Naive thymus-derived CD8-positive, alpha-beta T cell (primary cell): Measurements from ENCODE around the gene OTUB1. TPM values are rescaled to one million over a fixed set of nuclear protein-coding genes. Genes with fewer than 3 reads are reported as not detected.

ENCODE experiments used
- ATAC-seq, 2 donors: fragments of 150-1000 bp; cut with Tn5 transposase in 1 of 2; sonication (Bioruptor Pico), chemical (Tn5 transposase) in 1 of 2; 1 replicate in 1 of 2; 2 replicates in 1 of 2; pipeline ENCODE4 v1.10.0; 2021; ENCODE audit warnings: mild to moderate bottlenecking in 2 of 2, moderate library complexity in 2 of 2
- POLR2A ChIA-PET: fragments of 350-600 bp; sonication (Branson Sonifier 250); formaldehyde crosslinking; loops from one replicate; lab custom pipeline; 2021; ENCODE audit warnings: antibody characterized with exemption; lab: Charles Lee
- DNase-seq, 10 donors: peaks; one replicate each; pipeline versions ENCODE4 v3.0.0 to v3.0.0-alpha.2; 2020 to 2022
- H3K27ac Mint-ChIP-seq, 10 donors: one replicate each; pipeline ENCODE4 v1.8.0; 2020 to 2022; ENCODE audit warnings: mild to moderate bottlenecking in 10 of 10, mixed read lengths in 10 of 10, moderate library complexity in 4 of 10, inconsistent platforms in 1 of 10
- H3K27me3 Mint-ChIP-seq, 5 donors: one replicate each; pipeline ENCODE4 v1.8.0; 2021 to 2022; ENCODE audit warnings: mixed read lengths in 5 of 5
- H3K36me3 Mint-ChIP-seq, 3 donors: one replicate each; pipeline ENCODE4 v1.8.0; 2020 to 2022; ENCODE audit warnings: mixed read lengths in 3 of 3, mild to moderate bottlenecking in 2 of 3, inconsistent platforms in 1 of 3
- H3K4me1 Mint-ChIP-seq, 4 donors: one replicate each; pipeline ENCODE4 v1.8.0; 2021 to 2022; ENCODE audit warnings: mixed read lengths in 4 of 4
- H3K4me3 Mint-ChIP-seq, 10 donors: one replicate each; pipeline ENCODE4 v1.8.0; 2020 to 2022; ENCODE audit warnings: mild to moderate bottlenecking in 10 of 10, mixed read lengths in 10 of 10, moderate library complexity in 6 of 10, inconsistent platforms in 1 of 10
- H3K9me3 Mint-ChIP-seq, 9 donors: one replicate each; pipeline ENCODE4 v1.8.0; 2020 to 2022; ENCODE audit warnings: mixed read lengths in 9 of 9, mild to moderate bottlenecking in 3 of 9, inconsistent platforms in 1 of 9, moderate library complexity in 1 of 9
- polyA plus RNA-seq, 3 donors: library from polyadenylated mRNA; unstranded; fragments of 300-500 nt; fragmentation: Illumina TruSeq; gene quantifications; one replicate each; pipeline ENCODE4 v1.2.3, GENCODE V29; 2021
- total RNA-seq, 8 experiments: library from RNA in 2 of 8; stranded (reverse) in 2 of 8; gene quantifications; one replicate each; pipeline ENCODE4 v1.2.3 and lab custom pipeline; 2021 to 2026

Gene OTUB1
- total and polyA plus RNA-seq, 5 experiments from 2014 or later: 69.6 to 121 (median 109) TPM

DNA sequence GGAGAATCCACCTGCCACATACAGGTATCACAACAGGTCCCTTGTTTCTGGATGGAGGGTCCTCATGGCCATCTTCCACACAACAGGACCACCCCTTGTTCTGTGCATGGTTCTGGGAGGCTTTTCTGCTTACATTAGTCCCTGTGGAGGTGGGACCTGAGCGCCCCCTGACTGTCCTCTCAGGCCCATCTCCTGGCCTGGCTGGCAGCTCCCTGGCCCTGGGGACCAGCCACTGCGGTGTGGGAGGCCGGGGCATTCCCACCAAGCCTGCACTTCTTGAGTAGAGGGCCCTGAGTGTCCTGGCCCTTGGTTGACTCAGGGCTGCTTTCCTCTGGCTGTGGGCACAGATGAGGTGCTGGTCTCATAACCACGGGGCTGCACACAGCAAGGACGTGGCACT lies 6.8 kb upstream of the OTUB1 start:
- H3K4me3 Mint-ChIP-seq: no peak overlapping the region
- POLR2A ChIA-PET: interaction anchor here (0.6 kb wide), 1 partner anchor 1563 kb away, joined by 8 read pairs; no protein-coding TSS in a partner anchor
- no peaks in the 10 kb centered on the region for H3K9me3 Mint-ChIP-seq
- no peak for DNase-seq
- H3K27ac Mint-ChIP-seq: peak overlapping the region in 1 of 10 donors; percentile 27
- peaks cover 0 to 9% (median 2%) of the 10 kb centered on the region in 3 donors for H3K36me3 Mint-ChIP-seq
- peaks cover 13 to 32% (median 26%) of the 10 kb centered on the region in 4 donors for H3K4me1 Mint-ChIP-seq
- ATAC-seq: no peak
- H3K27me3 Mint-ChIP-seq: no peaks in the 10 kb centered on the region

DNA sequence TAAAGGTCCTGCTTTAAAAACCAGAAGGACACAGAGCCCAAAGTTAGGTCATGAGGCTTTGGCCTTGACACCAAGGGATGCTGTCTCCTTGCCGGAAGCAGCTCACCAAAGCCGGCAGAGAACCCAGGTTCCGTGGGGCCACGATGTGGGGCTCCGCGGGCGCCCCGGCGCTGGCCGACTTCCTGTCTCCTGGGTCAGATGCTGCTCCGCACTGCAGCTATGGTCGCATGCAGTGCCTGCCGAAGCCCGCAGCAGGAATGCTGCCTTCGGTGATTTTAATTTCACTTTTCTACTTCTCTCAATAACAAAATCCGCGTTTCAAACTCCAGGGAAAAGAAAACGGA lies 454 bp upstream of the OTUB1 start:
- Mint-ChIP-seq H3K4me3 (peak overlapping the region; percentile 95 to 99 (median 98)), H3K27ac (peak overlapping the region; percentile 94 to 99 (median 99)), H3K27me3 (no peaks in the 10 kb centered on the region), H3K4me1 (peaks cover 19 to 44% (median 35%) of the 10 kb centered on the region in 4 donors), H3K9me3 (no peaks in the 10 kb centered on the region), H3K36me3 (peaks cover 0 to 28% (median 0%) of the 10 kb centered on the region in 3 donors)
- POLR2A ChIA-PET: interaction anchor here (0.5 to 2.2 kb wide), 13 partner anchors 9 to 1434 kb away, joined by 3 to 15 read pairs (median 6); partner anchors contain the start of genes COX8A, MARK2, PRDX5 and RCOR2
- ATAC-seq (peak; percentile 89 to 91), DNase-seq (peak; percentile 50 to 83 (median 66))

DNA sequence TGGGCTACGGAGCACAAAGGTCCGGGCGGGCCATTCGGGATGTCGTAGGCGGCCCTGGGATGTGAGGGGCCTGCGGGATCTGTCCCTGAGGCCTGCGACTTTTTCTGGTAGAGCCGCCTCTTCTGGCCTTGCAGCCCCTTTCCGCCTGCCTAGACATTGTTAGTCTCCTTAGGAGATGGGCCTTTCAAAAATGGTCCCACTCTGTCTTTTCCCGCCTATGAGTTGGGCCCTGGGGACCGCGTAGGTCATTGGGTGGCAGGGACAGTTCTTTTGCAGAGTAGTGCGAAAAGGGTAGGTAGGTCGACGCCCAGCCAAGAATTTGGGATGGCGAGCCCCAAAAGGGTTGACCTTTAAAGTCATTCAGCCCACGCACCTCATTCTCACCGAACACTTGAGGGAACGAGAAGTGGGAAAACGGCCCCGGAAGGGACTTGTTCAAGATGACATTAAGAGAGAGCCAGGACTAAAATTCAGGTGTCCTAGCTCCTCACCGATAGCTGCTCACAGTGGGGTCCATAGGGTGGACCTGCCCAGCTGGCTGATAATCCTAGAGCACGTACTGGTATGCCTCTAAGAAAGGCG lies 785 bp downstream of the OTUB1 start:
- POLR2A ChIA-PET: interaction anchor here (0.6 to 2.2 kb wide), 7 partner anchors 11 to 1435 kb away, joined by 3 to 15 read pairs (median 4); partner anchors contain the start of genes COX8A and STIP1
- Mint-ChIP-seq H3K4me1 (peaks cover 21 to 44% (median 36%) of the 10 kb centered on the region in 4 donors), H3K9me3 (no peaks in the 10 kb centered on the region), H3K36me3 (peaks cover 0 to 40% (median 2%) of the 10 kb centered on the region in 3 donors), H3K4me3 (peak overlapping the region; percentile 45 to 99 (median 72)), H3K27me3 (no peaks in the 10 kb centered on the region), H3K27ac (peak overlapping the region in 9 of 10 donors; percentile 32 to 83 (median 66))
- ATAC-seq (no peak), DNase-seq (no peak)

DNA sequence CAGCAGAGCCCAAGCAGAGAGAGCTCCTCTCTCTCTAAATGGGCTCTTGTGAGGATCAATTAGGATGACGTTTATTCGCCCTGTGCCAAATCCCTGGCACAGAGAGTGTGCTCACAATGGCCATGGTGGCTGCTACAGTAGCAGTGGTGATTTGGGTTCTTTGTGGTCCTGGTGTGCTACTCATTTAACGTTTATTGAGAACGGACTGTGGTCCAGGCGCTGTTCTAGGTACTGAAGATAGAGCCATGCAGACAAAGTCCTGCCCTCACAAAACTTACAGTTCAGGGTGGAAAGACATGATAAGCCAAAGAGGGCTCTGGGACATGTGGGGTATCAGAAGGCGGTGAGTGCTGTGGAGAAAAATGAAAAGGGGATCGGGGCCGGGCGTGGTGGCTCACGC lies 5.3 kb downstream of the OTUB1 start:
- no peak for DNase-seq
- POLR2A ChIA-PET: interaction anchor here (0.5 kb wide), 1 partner anchor 100 kb away, joined by 3 read pairs; no protein-coding TSS in a partner anchor
- H3K27ac Mint-ChIP-seq: peak overlapping the region in 1 of 10 donors; percentile 60
- no peaks in the 10 kb centered on the region for H3K27me3 Mint-ChIP-seq
- H3K4me1 Mint-ChIP-seq: peaks cover 17 to 47% (median 30%) of the 10 kb centered on the region in 4 donors
- H3K9me3 Mint-ChIP-seq: no peaks in the 10 kb centered on the region
- peak overlapping the region in 1 of 10 donors; percentile 29 for H3K4me3 Mint-ChIP-seq
- peaks cover 0 to 79% (median 5%) of the 10 kb centered on the region in 3 donors for H3K36me3 Mint-ChIP-seq
- ATAC-seq: no peak

DNA sequence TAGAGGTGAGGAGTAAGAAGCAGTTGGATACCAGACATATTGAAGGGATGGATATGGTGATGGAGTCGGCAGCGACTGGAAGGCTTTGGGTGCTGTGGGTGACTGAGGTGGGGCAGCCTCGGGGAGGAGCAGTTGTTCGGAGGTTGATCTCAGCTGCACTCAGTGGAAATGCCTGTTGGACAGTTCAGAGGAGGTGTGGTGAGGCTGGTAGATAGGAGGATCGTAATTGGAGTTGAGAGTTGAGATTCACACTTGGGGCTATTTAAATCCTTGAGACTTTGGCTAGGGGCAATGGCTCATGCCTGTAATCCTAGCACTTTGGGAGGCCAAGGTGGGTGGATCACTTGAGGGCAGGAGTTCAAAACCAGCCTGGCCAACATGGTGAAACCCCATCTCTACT lies 6.9 kb downstream of the OTUB1 start:
- no peaks in the 10 kb centered on the region for H3K27me3 Mint-ChIP-seq
- POLR2A ChIA-PET: no interaction called here
- no peak for ATAC-seq
- no peak for DNase-seq
- peaks cover 0 to 92% (median 10%) of the 10 kb centered on the region in 3 donors for H3K36me3 Mint-ChIP-seq
- H3K4me3 Mint-ChIP-seq: no peak overlapping the region
- no peaks in the 10 kb centered on the region for H3K9me3 Mint-ChIP-seq
- H3K27ac Mint-ChIP-seq: peak overlapping the region in 6 of 10 donors; percentile 5 to 72 (median 44)
- H3K4me1 Mint-ChIP-seq: peaks cover 17 to 44% (median 30%) of the 10 kb centered on the region in 4 donors

DNA sequence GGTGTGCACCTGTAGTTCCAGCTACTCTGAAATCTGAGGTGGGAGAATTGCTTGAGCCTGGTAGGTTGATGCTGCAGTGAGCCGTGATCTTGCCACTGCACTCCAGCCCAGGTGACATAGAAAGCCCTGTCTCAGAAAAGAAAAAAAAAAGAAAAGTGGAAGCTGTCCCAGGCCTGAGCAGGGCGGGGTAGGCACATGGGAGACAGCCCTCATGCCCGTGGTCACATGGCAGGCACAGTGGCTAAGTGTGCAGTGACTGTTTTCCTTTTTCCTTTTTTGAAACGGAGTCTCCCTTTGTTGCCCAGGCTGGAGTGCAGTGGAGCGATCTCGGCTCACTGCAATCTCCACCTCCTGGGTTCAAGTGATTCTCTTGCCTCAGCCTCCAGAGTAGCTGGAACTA lies 7.8 kb downstream of the OTUB1 start:
- no peaks in the 10 kb centered on the region for H3K27me3 Mint-ChIP-seq
- peak overlapping the region in 1 of 10 donors; percentile 41 for H3K27ac Mint-ChIP-seq
- ATAC-seq (no peak), DNase-seq (no peak)
- H3K36me3 Mint-ChIP-seq: peaks cover 0 to 87% (median 14%) of the 10 kb centered on the region in 3 donors
- no peaks in the 10 kb centered on the region for H3K9me3 Mint-ChIP-seq
- POLR2A ChIA-PET: no interaction called here
- H3K4me1 Mint-ChIP-seq: peaks cover 15 to 41% (median 28%) of the 10 kb centered on the region in 4 donors
- H3K4me3 Mint-ChIP-seq: no peak overlapping the region

DNA sequence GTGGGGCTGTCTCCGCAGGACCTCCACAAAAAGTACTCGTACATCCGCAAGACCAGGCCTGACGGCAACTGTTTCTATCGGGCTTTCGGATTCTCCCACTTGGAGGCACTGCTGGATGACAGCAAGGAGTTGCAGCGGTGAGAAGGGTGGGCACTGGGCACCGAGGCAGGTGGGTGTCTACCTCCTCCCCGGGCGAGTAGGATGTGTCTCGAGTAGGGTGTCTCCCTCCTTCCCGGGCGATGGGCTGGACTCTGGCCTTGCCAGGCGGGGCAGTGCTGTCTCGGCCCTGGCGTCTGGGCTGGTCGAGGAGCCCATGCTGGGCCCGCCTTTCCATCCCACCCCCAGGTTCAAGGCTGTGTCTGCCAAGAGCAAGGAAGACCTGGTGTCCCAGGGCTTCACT lies 10.3 kb downstream of the OTUB1 start:
- no peak overlapping the region for H3K4me3 Mint-ChIP-seq
- H3K27me3 Mint-ChIP-seq: peaks cover 0 to 1% (median 0%) of the 10 kb centered on the region in 5 donors
- DNase-seq: no peak
- H3K36me3 Mint-ChIP-seq: peaks cover 0 to 65% (median 14%) of the 10 kb centered on the region in 3 donors
- ATAC-seq: no peak
- H3K27ac Mint-ChIP-seq: peak overlapping the region in 2 of 10 donors; percentile 48 to 49
- H3K4me1 Mint-ChIP-seq: peaks cover 13 to 38% (median 24%) of the 10 kb centered on the region in 4 donors
- POLR2A ChIA-PET: no interaction called here
- H3K9me3 Mint-ChIP-seq: no peaks in the 10 kb centered on the region

DNA sequence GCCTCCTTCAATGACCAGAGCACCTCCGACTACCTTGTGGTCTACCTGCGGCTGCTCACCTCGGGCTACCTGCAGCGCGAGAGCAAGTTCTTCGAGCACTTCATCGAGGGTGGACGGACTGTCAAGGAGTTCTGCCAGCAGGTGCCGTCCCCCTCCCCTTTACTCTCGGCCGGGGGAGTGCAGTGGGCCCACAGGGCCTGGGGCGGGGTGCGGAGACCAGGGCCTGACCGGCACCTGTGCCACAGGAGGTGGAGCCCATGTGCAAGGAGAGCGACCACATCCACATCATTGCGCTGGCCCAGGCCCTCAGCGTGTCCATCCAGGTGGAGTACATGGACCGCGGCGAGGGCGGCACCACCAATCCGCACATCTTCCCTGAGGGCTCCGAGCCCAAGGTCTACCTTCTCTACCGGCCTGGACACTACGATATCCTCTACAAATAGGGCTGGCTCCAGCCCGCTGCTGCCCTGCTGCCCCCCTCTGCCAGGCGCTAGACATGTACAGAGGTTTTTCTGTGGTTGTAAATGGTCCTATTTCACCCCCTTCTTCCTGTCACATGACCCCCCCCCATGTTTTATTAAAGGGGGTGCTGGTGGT lies 11.0 kb downstream of the OTUB1 start:
- H3K36me3 Mint-ChIP-seq: peaks cover 0 to 58% (median 12%) of the 10 kb centered on the region in 3 donors

DNA sequence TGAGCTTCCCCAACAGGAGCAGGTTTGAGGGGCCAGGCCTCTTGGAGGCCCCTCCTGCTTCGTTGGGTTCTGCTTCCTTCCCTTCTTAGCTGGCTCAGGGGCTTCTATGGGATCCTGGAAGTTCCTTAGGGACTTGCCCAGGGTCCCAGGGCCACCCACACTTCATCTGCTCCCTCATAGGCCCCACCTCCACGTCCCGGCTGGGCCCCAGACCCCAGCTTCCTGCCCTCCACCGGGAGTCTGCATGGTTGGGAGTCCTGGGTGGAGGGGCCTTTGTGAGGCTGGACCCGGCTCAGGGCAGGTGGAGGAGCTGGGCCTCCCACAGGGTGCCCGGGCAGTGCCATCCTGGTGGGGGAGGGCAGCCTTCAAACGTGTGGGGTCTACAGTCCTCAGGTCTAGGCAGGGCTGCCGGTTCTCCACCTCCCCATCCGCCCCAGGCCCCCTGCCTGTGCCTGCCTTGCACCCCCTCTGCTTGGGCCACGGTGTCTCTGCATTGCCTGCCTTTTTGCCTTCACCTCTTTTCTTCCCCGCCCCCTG lies 11.6 kb downstream of the OTUB1 start:
- ATAC-seq (no peak), DNase-seq (no peak)
- Mint-ChIP-seq H3K4me1 (peaks cover 14 to 39% (median 25%) of the 10 kb centered on the region in 4 donors), H3K36me3 (peaks cover 0 to 52% (median 12%) of the 10 kb centered on the region in 3 donors), H3K4me3 (peak overlapping the region in 5 of 10 donors; percentile 6 to 66 (median 14)), H3K27me3 (peaks cover 0 to 4% (median 0%) of the 10 kb centered on the region in 5 donors), H3K27ac (peak overlapping the region in 2 of 10 donors; percentile 40 to 71), H3K9me3 (no peaks in the 10 kb centered on the region)
- POLR2A ChIA-PET: interaction anchor here (0.6 to 1.7 kb wide), 3 partner anchors 11 to 234 kb away, joined by 4 to 9 read pairs (median 5); partner anchors contain the start of gene OTUB1

More for the DNA sequence above, 11.0 kb downstream of the OTUB1 start:
- no peak for DNase-seq
- peaks cover 0 to 4% (median 0%) of the 10 kb centered on the region in 5 donors for H3K27me3 Mint-ChIP-seq
- no peaks in the 10 kb centered on the region for H3K9me3 Mint-ChIP-seq
- no peak overlapping the region for H3K4me3 Mint-ChIP-seq
- peak overlapping the region in 1 of 10 donors; percentile 71 for H3K27ac Mint-ChIP-seq
- POLR2A ChIA-PET: interaction anchor here (0.6 to 1.7 kb wide), 2 partner anchors 10 to 234 kb away, joined by 4 to 9 read pairs; partner anchors contain the start of gene OTUB1
- ATAC-seq: no peak
- peaks cover 14 to 40% (median 25%) of the 10 kb centered on the region in 4 donors for H3K4me1 Mint-ChIP-seq

DNA sequence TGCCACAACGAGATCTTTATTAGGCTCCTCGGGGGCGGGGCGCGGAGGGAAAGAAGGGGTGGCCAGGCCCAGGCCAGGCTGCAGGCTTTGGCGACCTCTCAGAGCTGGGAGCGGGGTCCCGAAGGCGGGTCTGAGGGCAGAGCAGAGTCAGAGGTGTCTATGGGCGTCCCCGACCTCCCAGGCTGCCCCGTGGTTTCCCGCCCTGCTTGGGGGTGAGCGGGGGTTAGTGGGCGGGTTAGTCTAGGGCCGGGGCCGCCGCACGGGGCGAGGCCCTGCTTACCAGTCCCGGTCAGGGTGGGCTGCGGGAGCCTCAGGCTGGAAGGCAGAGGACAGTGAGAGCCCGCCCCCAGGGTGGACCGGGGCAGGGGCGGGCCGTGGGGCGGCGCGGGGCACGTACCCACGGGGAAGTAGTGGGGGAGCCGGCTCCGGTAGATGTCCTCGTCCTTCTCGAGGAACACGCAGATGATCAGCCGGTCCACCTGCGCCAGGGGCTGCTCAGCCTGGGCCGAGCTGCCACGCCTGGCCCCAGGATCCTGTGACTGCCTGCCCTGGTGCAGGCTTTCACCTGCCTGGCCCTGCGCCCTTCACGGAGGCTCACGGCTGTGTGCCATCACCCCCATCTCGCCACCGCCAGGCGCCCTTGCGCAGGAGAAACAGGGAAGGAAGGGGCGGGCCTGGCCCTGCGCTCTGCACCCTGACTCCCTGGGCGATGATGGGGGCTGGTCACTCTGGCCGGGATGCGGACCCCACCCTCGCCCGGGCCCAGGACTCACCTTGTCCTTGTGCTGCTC lies 12.5 kb downstream of the OTUB1 start:
- H3K4me3 Mint-ChIP-seq: peak overlapping the region in 5 of 10 donors; percentile 26 to 66 (median 42)
- peak overlapping the region in 3 of 10 donors; percentile 56 to 71 (median 59) for H3K27ac Mint-ChIP-seq
- H3K9me3 Mint-ChIP-seq: no peaks in the 10 kb centered on the region
- DNase-seq (peak in 1 of 10 donors; percentile 35), ATAC-seq (no peak)
- H3K27me3 Mint-ChIP-seq: peaks cover 0 to 4% (median 0%) of the 10 kb centered on the region in 5 donors
- peaks cover 0 to 46% (median 12%) of the 10 kb centered on the region in 3 donors for H3K36me3 Mint-ChIP-seq
- POLR2A ChIA-PET: interaction anchor here (0.5 to 1.7 kb wide), 4 partner anchors 12 to 151 kb away, joined by 3 to 9 read pairs (median 4); partner anchors contain the start of gene OTUB1
- H3K4me1 Mint-ChIP-seq: peaks cover 11 to 34% (median 23%) of the 10 kb centered on the region in 4 donors

DNA sequence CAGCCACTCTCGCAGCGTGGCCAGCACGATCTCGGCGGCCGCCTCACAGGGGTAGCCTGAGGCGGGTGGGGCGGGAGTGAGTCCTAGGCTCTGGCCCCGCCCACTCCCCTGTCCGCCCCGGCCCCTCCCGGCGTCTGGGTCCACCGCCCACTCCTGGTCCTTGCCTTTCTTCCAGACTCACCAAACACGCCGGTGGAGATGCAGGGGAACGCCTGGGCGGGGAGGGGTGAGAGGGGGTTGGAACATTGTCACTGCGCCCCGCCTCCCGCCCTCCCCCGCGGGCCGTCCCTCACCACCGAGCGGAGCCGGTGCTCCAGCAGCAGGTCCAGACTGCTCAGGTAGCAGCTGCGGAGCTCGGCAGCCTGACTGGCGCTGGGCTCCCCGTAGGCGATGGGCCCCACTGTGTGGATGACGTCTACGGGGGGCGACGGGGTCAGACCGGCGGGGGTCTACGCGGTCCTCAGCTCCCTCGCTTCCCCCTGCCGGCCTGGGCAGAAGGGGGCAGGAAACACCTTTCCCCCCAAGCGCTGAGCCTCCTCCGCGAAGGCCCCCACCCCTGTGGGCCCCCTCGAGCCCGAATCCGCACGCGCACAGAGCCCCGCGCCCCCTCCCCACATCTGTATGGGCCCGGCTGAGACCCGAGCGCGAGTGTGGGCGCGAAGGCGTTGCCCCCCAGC lies 13.2 kb downstream of the OTUB1 start:
- DNase-seq (peak; percentile 21 to 74 (median 52)), ATAC-seq (peak; percentile 55 to 61)
- POLR2A ChIA-PET: interaction anchor here (0.5 to 2.0 kb wide), 6 partner anchors 11 to 153 kb away, joined by 3 to 8 read pairs (median 5); partner anchors contain the start of gene OTUB1
- peaks cover 0 to 4% (median 0%) of the 10 kb centered on the region in 5 donors for H3K27me3 Mint-ChIP-seq
- peak overlapping the region in 7 of 10 donors; percentile 42 to 77 (median 60) for H3K4me3 Mint-ChIP-seq
- peaks cover 0 to 39% (median 9%) of the 10 kb centered on the region in 3 donors for H3K36me3 Mint-ChIP-seq
- no peak overlapping the region for H3K27ac Mint-ChIP-seq
- H3K4me1 Mint-ChIP-seq: peaks cover 10 to 30% (median 22%) of the 10 kb centered on the region in 4 donors
- H3K9me3 Mint-ChIP-seq: no peaks in the 10 kb centered on the region
